Measurements from ENCODE around the gene CPED1. TPM values are rescaled to one million over a fixed set of nuclear protein-coding genes. Genes with fewer than 3 reads are reported as not detected.
"Not testable (repeated sequence)": the region's sequence is repeated elsewhere in the genome, so short reads cannot be mapped to it uniquely, and the experiment has no call there.

The CPED1 gene
- total RNA-seq, 1 donor from 2014 or later, result not detected

DNA sequence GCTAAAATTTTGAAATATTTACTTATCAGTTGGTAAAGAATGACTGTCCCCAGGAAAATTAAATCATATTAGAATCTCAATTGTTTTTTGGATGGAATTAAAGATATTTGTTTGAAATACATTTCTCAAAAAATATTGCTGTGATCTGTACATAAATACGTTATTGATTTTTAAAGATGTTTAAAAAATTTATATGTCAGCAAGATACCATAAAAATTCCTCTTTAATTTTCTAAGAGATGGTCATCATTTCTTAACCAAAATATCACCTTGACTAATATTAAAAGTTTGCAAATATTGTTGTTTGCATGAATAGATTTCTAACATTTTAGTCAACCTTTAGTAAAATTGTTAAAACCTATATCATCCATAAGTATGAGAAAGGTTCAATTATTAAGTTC, 192.8 kb downstream of the CPED1 start:
- no peak overlapping the region for H3K4me3 Mint-ChIP-seq (ENCODE audit: unreplicated experiment)
- TF ChIP-seq, protein P1, sequence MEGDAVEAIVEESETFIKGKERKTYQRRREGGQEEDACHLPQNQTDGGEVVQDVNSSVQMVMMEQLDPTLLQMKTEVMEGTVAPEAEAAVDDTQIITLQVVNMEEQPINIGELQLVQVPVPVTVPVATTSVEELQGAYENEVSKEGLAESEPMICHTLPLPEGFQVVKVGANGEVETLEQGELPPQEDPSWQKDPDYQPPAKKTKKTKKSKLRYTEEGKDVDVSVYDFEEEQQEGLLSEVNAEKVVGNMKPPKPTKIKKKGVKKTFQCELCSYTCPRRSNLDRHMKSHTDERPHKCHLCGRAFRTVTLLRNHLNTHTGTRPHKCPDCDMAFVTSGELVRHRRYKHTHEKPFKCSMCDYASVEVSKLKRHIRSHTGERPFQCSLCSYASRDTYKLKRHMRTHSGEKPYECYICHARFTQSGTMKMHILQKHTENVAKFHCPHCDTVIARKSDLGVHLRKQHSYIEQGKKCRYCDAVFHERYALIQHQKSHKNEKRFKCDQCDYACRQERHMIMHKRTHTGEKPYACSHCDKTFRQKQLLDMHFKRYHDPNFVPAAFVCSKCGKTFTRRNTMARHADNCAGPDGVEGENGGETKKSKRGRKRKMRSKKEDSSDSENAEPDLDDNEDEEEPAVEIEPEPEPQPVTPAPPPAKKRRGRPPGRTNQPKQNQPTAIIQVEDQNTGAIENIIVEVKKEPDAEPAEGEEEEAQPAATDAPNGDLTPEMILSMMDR (IDR thresholded peaks at IDR 0.05; ENCODE audit: partially characterized antibody, unreplicated experiment), result no peak
- no peaks in the 10 kb centered on the region for H3K36me3 Mint-ChIP-seq (ENCODE audit: unreplicated experiment)
- no peak for DNase-seq
- H3K4me1 Mint-ChIP-seq (ENCODE audit: low read depth, unreplicated experiment), result no peaks in the 10 kb centered on the region
- no peaks in the 10 kb centered on the region for H3K27me3 Mint-ChIP-seq (ENCODE audit: unreplicated experiment)
- no peaks in the 10 kb centered on the region for H3K9me3 Mint-ChIP-seq (ENCODE audit: unreplicated experiment)
- H3K27ac Mint-ChIP-seq (ENCODE audit: unreplicated experiment), result no peak overlapping the region

DNA sequence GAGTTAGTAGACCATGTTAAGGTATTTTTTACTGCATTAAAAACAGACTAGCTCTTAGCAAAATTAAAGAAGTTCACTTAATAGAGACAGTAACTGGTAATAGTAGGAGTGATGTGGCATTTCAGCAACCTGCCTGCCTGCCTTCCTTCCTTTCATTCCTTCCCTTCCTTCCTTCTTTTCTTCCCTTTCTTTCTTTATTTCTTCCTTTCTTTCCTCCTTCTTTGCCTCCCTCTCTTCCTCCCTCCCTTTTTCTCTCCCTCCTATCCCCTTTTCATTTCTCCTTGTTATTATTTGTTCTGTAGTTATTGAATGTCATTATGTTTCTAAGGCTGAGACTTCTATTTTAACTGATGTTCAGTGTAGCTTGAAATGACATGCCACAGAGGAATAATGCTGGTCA, 193.8 kb downstream of the CPED1 start:
- Mint-ChIP-seq H3K27ac (ENCODE audit: unreplicated experiment) (no peak overlapping the region), H3K4me3 (ENCODE audit: unreplicated experiment) (no peak overlapping the region), H3K4me1 (ENCODE audit: low read depth, unreplicated experiment) (no peaks in the 10 kb centered on the region), H3K36me3 (ENCODE audit: unreplicated experiment) (no peaks in the 10 kb centered on the region), H3K27me3 (ENCODE audit: unreplicated experiment) (no peaks in the 10 kb centered on the region), H3K9me3 (ENCODE audit: unreplicated experiment) (no peaks in the 10 kb centered on the region)
- TF ChIP-seq, protein P1 (IDR thresholded peaks at IDR 0.05; ENCODE audit: partially characterized antibody, unreplicated experiment), result no peak
- DNase-seq, result no peak

DNA sequence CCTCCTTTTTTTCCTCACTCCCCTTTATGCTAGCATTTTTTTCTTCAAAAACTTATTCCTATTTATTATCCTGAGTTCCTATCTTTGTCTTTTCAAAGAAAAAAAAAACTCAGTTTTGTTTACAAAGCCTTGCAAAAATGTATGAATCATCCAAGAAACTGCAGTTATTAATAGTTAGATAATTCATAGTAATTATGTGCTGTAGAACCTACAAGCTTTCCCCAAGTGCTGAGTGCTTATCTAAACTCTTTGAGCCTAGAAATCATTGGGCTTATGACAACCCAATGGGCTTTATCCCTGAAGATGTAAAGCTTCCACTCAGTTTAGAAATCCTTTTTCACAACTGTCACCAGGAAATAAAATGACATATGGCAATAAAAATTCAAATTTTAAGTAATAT, 194.4 kb downstream of the CPED1 start:
- TF ChIP-seq, protein P1 (IDR thresholded peaks at IDR 0.05; ENCODE audit: partially characterized antibody, unreplicated experiment), result no peak
- H3K4me1 Mint-ChIP-seq (ENCODE audit: low read depth, unreplicated experiment), result no peaks in the 10 kb centered on the region
- H3K27me3 Mint-ChIP-seq (ENCODE audit: unreplicated experiment), result no peaks in the 10 kb centered on the region
- H3K36me3 Mint-ChIP-seq (ENCODE audit: unreplicated experiment), result no peaks in the 10 kb centered on the region
- H3K27ac Mint-ChIP-seq (ENCODE audit: unreplicated experiment), result no peak overlapping the region
- H3K9me3 Mint-ChIP-seq (ENCODE audit: unreplicated experiment), result no peaks in the 10 kb centered on the region
- DNase-seq, result no peak
- no peak overlapping the region for H3K4me3 Mint-ChIP-seq (ENCODE audit: unreplicated experiment)

DNA sequence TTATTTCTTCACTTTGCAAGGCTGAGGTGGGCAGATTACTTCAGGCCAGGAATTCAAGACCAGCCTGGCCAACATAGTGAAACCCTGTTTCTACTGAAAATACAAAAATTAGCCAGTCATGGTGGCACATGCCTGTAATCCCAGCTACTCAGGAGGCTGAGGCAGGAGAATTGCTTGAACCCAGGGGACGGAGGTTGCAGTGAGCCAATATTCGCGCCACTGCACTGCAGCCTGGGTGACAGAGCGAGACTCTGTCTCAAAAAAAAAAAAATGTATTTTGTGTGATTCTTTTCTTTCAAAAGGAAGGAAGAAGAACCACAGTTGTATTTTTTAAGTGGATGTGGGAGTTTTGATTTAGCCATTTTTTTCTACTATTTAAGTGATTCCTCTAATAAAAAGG, 195.4 kb downstream of the CPED1 start:
- H3K4me3 Mint-ChIP-seq (ENCODE audit: unreplicated experiment); H3K27me3 Mint-ChIP-seq (ENCODE audit: unreplicated experiment); H3K9me3 Mint-ChIP-seq (ENCODE audit: unreplicated experiment); H3K4me1 Mint-ChIP-seq (ENCODE audit: low read depth, unreplicated experiment); H3K27ac Mint-ChIP-seq (ENCODE audit: unreplicated experiment); H3K36me3 Mint-ChIP-seq (ENCODE audit: unreplicated experiment); DNase-seq: not testable (repeated sequence)

DNA sequence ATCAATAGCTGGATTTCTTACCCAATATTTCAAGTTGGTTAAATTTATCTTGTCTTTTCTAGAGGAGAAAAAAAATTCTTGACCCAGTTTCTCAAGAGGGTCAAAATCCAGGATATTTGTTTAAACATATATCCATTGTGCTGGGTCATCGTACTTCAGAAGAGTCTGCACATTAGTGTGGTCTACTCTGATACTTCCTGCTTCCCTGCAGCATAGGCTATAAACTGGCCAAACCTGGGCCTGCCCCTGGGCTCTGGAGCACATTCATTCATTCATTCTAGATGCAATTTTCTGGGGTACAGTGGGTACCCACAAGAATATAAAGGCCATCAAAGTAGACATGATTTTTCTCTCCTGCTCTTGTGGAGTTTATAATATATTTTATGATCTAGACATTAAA, 198.2 kb downstream of the CPED1 start:
- TF ChIP-seq, protein P1 (IDR thresholded peaks at IDR 0.05; ENCODE audit: partially characterized antibody, unreplicated experiment), result no peak
- DNase-seq, result no peak
- no peak overlapping the region for H3K4me3 Mint-ChIP-seq (ENCODE audit: unreplicated experiment)
- no peak overlapping the region for H3K27ac Mint-ChIP-seq (ENCODE audit: unreplicated experiment)
- H3K9me3 Mint-ChIP-seq (ENCODE audit: unreplicated experiment), result peaks cover 2% of the 10 kb centered on the region
- no peaks in the 10 kb centered on the region for H3K4me1 Mint-ChIP-seq (ENCODE audit: low read depth, unreplicated experiment)
- no peaks in the 10 kb centered on the region for H3K36me3 Mint-ChIP-seq (ENCODE audit: unreplicated experiment)
- H3K27me3 Mint-ChIP-seq (ENCODE audit: unreplicated experiment), result peaks cover 2% of the 10 kb centered on the region

DNA sequence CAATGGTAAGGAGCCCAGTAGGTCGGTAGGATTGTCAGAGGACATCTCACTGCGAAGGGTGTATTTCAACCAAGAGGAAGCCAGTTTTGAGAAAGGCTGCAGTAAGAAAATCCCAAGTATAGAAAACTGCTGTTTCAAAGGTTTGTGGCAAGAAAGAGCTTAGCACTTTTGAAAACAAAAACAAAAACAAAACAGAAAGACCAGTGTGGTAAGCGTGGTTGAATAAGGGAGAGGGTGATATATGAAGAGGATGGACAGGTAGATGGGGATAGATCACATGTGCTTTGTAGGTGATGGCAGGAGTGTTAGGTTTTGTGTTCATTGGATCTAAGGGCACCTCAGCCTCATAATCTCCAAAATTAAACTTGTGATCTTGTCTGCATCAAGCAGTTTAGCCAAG, 198.7 kb downstream of the CPED1 start:
- H3K9me3 Mint-ChIP-seq (ENCODE audit: unreplicated experiment), result peaks cover 2% of the 10 kb centered on the region
- no peak for DNase-seq
- no peak overlapping the region for H3K27ac Mint-ChIP-seq (ENCODE audit: unreplicated experiment)
- no peaks in the 10 kb centered on the region for H3K36me3 Mint-ChIP-seq (ENCODE audit: unreplicated experiment)
- no peak overlapping the region for H3K4me3 Mint-ChIP-seq (ENCODE audit: unreplicated experiment)
- H3K27me3 Mint-ChIP-seq (ENCODE audit: unreplicated experiment), result peaks cover 2% of the 10 kb centered on the region
- H3K4me1 Mint-ChIP-seq (ENCODE audit: low read depth, unreplicated experiment), result no peaks in the 10 kb centered on the region
- TF ChIP-seq, protein P1 (IDR thresholded peaks at IDR 0.05; ENCODE audit: partially characterized antibody, unreplicated experiment), result no peak
